Heart left ventricle (tissue), 16 donors: ENCODE results near the gene HOXA9. TPM values are rescaled to one million over a fixed set of nuclear protein-coding genes. Genes with fewer than 3 reads are reported as not detected.

Experiments used
- ATAC-seq, 4 donors: fragments of 200-7000 bp; cut with Tn5 transposase; one replicate each; pipeline ENCODE4 v1.9.1; 2020 to 2022; ENCODE audit warnings: moderate library complexity in 4 of 4, mild to moderate bottlenecking in 3 of 4, moderate number of reproducible peaks in 1 of 4
- DNase-seq, 5 donors: peaks; one replicate each; pipeline ENCODE4 v3.0.0-alpha.2; 2020
- H3K27ac ChIP-seq, 12 donors: fragments of 200-600 bp; sonication (generic) in 4 of 12; one replicate each; pipeline versions ENCODE4 v1.5.0 to v1.8.0; 2016 to 2022; ENCODE audit warnings: mild to moderate bottlenecking in 2 of 12
- H3K27me3 ChIP-seq, 9 donors: fragments of 200-600 bp; sonication (generic) in 2 of 9; one replicate each; pipeline versions ENCODE4 v1.5.1 to v1.8.0; 2016 to 2022; ENCODE audit warnings: mild to moderate bottlenecking in 3 of 9
- H3K36me3 ChIP-seq, 9 donors: fragments of 200-600 bp; sonication (generic) in 2 of 9; one replicate each; pipeline versions ENCODE4 v1.5.0 to v1.8.0; 2018 to 2022; ENCODE audit warnings: mild to moderate bottlenecking in 2 of 9
- H3K4me1 ChIP-seq, 12 donors: fragments of 200-600 bp; sonication (generic) in 4 of 12; one replicate each; pipeline versions ENCODE4 v1.5.0 to v1.8.0; 2016 to 2022; ENCODE audit warnings: mild to moderate bottlenecking in 3 of 12
- H3K4me3 ChIP-seq, 12 donors: fragments of 200-600 bp; sonication (generic) in 4 of 12; one replicate each; pipeline versions ENCODE4 v1.5.0 to v1.8.0; 2017 to 2022; ENCODE audit warnings: mild to moderate bottlenecking in 9 of 12, moderate library complexity in 4 of 12
- H3K9me3 ChIP-seq, 12 donors: fragments of 200-600 bp; sonication (generic) in 4 of 12; one replicate each; pipeline versions ENCODE4 v1.5.0 to v1.8.0; 2016 to 2022; ENCODE audit warnings: mild to moderate bottlenecking in 1 of 12
- POLR2A ChIP-seq, 2 donors: fragments of 450-650 bp; IDR thresholded peaks; one replicate each; pipeline ENCODE4 v1.6.1; 2017; ENCODE audit warnings: antibody characterized with exemption in 2 of 2, mild to moderate bottlenecking in 2 of 2, moderate library complexity in 2 of 2
- WGBS, 4 donors: extraction: QIAGEN DNeasy Blood & Tissue Kit in 2 of 4; methylation state at CpG; one replicate each; pipeline versions ENCODE4 v1.1.5 to v1.1.7; 2013 to 2018; 5-methylcytosine and 5-hydroxymethylcytosine counted together
- intact Hi-C, 10 donors: fragments of 100-400 bp; cut with DNase I; formaldehyde crosslinking; loops; one replicate each; pipeline versions ENCODE4 v1.11.1 to v1.14.2; 2022
- polyA plus RNA-seq, 2 donors: library from polyadenylated mRNA; stranded (reverse); fragments of 200-250 nt; gene quantifications; one replicate each; pipeline ENCODE4 v1.2.3, GENCODE V29; 2013
- total RNA-seq, 9 donors: library from RNA; depleted of rRNA in 2 of 9; stranded (reverse); fragments of >200 nt in 2 of 9; fragmentation: NEBNext Ultra II Directional in 3 of 9; extraction: Animal tissue kit (Norgen Biotek cat#: 25700) in 3 of 9; gene quantifications; one replicate each; pipeline versions ENCODE4 v1.1.0 to v1.2.4, GENCODE V29; 2016 to 2023
- TF ChIP-seq, protein P1 (sequence below), 12 donors: fragments of 200-600 bp; sonication (generic) in 4 of 12; IDR thresholded peaks; one replicate each; pipeline versions ENCODE4 v1.5.0 to v1.8.0; 2018 to 2022; ENCODE audit warnings: antibody characterized with exemption in 12 of 12, mild to moderate bottlenecking in 5 of 12
- donor health status: ischemic (EF 13 %, LVEDD 7.1; RV severe dilation, severe dysfunction).
- donor health status: healthy with polysubstance abuse.
- donor health status: DM: no; HTN: yes; CAD: no.
- donor health status: DM: no; HTN: no; CAD: no.
- donor health status: ischemic (EF 25% LVEDD 6.9; RV normal size, moderate dysfunction).
- donor health status: ischemic (EF 25% LVEDD 5.7; RV mildly dilated, moderate dysfunction).
- donor health status: healthy.
- donor health status: DM: yes; HTN: yes; CAD: no.
- donor health status: ischemic (EF 35%, LVEDD 5.7; RV mildly dilated, moderate dysfunction).
- donor health status: nonischemic (EF 11% LVEDD 7.7; RV severe dilation, severe dysfunction).
- donor health status: DM: yes; HTN: yes; CAD: no.
- donor health status: PGD.
- donor health status: ischemic (EF 29% LVEDD 5.4; RV normal size, mild dysfunction).
- donor health status: nonischemic (EF 23%, LVEDD 6.1; RV moderate dilation, normal function).

HOXA9 gene
- total and polyA plus RNA-seq, 11 donors: 0.29 TPM; not detected in 10

DNA sequence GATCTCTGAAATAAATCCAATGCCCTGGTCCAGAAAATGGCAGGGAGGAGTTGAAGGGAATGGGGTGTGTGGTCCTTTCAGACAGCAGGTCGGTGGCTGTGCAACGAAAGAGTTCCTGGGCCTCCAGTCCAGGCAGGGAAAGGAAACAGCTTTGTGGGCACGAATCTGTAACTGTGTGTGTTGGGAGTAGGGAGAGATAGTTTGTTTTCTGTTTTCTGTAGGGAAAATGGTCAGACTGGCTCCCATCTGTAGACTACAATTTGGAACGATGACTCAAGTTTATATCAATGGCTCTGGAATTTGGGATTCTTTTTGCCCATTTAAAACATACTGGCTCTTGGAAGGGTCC lies 2.6 kb upstream of the HOXA9 start:
- WGBS, 4 donors: 18 to 31% (median 26%) methylated on average over 4 of the region's 4 CpGs

GRCh38 chr7:27166531-27167505 lies 1.5 kb upstream of the HOXA9 start:
- 4 to 9% (median 6%) methylated on average over 43 to 50 of the region's 50 CpGs for WGBS, 4 donors
- TF ChIP-seq, protein P1, sequence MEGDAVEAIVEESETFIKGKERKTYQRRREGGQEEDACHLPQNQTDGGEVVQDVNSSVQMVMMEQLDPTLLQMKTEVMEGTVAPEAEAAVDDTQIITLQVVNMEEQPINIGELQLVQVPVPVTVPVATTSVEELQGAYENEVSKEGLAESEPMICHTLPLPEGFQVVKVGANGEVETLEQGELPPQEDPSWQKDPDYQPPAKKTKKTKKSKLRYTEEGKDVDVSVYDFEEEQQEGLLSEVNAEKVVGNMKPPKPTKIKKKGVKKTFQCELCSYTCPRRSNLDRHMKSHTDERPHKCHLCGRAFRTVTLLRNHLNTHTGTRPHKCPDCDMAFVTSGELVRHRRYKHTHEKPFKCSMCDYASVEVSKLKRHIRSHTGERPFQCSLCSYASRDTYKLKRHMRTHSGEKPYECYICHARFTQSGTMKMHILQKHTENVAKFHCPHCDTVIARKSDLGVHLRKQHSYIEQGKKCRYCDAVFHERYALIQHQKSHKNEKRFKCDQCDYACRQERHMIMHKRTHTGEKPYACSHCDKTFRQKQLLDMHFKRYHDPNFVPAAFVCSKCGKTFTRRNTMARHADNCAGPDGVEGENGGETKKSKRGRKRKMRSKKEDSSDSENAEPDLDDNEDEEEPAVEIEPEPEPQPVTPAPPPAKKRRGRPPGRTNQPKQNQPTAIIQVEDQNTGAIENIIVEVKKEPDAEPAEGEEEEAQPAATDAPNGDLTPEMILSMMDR (IDR thresholded peaks at IDR 0.05): no peak
- TF ChIP-seq POLR2A (IDR thresholded peaks at IDR 0.05): no peak
- H3K27ac ChIP-seq: peak overlapping the region in 1 of 12 donors; percentile 91
- intact Hi-C loops: loop anchor here in 7 of 10 donors (10.0 kb wide), 6 partner anchors 802 to 1312 kb away; no protein-coding TSS in a partner anchor
- no peaks in the 10 kb centered on the region for H3K9me3 ChIP-seq
- no peak for ATAC-seq
- H3K4me3 ChIP-seq: peak overlapping the region in 2 of 12 donors; percentile 17 to 51
- peak in 2 of 5 donors; percentile 16 to 62 for DNase-seq
- H3K36me3 ChIP-seq: no peaks in the 10 kb centered on the region
- H3K27me3 ChIP-seq: peaks cover 82 to 100% (median 99%) of the 10 kb centered on the region in 9 donors
- peaks cover 0 to 49% (median 7%) of the 10 kb centered on the region in 12 donors for H3K4me1 ChIP-seq

More for the DNA sequence above, 2.6 kb upstream of the HOXA9 start:
- ATAC-seq: no peak
- Histone ChIP-seq H3K4me1 (peaks cover 0 to 58% (median 11%) of the 10 kb centered on the region in 12 donors), H3K4me3 (no peak overlapping the region), H3K27me3 (peaks cover 87 to 100% (median 99%) of the 10 kb centered on the region in 9 donors), H3K27ac (peak overlapping the region in 1 of 12 donors; percentile 91), H3K36me3 (no peaks in the 10 kb centered on the region), H3K9me3 (no peaks in the 10 kb centered on the region)
- no peak for TF ChIP-seq POLR2A (IDR thresholded peaks at IDR 0.05)
- TF ChIP-seq, protein P1 (IDR thresholded peaks at IDR 0.05): no peak
- no peak for DNase-seq
- intact Hi-C loops: loop anchor here in 7 of 10 donors (10.0 kb wide), 6 partner anchors 803 to 1313 kb away; no protein-coding TSS in a partner anchor

DNA sequence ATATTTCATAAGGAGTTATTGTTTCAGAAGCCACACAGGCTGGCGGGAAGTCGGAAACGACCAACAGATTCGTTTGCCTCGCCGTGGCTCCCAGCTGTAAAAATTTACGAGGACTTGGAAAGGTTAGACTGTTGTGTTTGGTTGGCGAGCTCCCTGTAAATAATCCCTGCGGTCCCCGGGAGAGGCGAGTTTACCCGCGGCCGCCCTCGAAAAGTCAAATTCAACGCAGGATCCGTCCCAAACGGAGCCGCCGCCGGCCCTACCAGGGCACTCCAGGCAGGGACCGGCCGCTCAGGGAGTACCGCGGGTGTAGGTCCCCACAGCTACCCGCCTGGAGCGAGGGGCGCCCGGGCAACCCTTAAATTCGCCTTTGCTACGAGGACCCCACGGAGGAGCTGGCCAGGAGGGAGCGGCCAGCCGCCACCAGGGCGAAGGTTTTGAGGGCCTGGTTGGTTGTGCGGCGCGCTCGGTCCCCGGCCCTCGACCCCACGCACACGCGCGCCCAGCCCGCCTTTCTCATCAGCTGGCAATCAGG lies 726 bp upstream of the HOXA9 start:
- WGBS, 4 donors: 5 to 8% (median 7%) methylated on average over 21 to 46 of the region's 46 CpGs
- H3K9me3 ChIP-seq: no peaks in the 10 kb centered on the region
- H3K36me3 ChIP-seq: no peaks in the 10 kb centered on the region
- H3K4me1 ChIP-seq: peaks cover 0 to 53% (median 12%) of the 10 kb centered on the region in 12 donors
- H3K27ac ChIP-seq: peak overlapping the region in 1 of 12 donors; percentile 91
- intact Hi-C loops: loop anchor here in 7 of 10 donors (10.0 kb wide), 6 partner anchors 801 to 1311 kb away; no protein-coding TSS in a partner anchor
- TF ChIP-seq POLR2A (IDR thresholded peaks at IDR 0.05): no peak
- TF ChIP-seq, protein P1 (IDR thresholded peaks at IDR 0.05): no peak
- H3K27me3 ChIP-seq: peaks cover 76 to 100% (median 99%) of the 10 kb centered on the region in 9 donors
- peak in 1 of 5 donors; percentile 6 for DNase-seq
- H3K4me3 ChIP-seq: peak overlapping the region in 7 of 12 donors; percentile 4 to 51 (median 7)
- ATAC-seq: no peak
